ENCODE data around the gene IFIH1.

The IFIH1 gene

GRCh38 chr2:162318328-162319180, at the start of gene IFIH1:
TSS of gene IFIH1 (minus strand) at chr2:162318684. CDS start at chr2:162318307, 377 bp downstream.
- DNase-seq, result peak; percentile 76

GRCh38 chr2:162365392-162365791, 46.9 kb upstream of the IFIH1 start:
- no peak for DNase-seq

- DNase-seq, result no peak
Measured at GRCh38 chr2:162344617-162344950, 26.1 kb upstream of the IFIH1 start.

- DNase-seq, result peak; percentile 96
Measured at GRCh38 chr2:162343824-162344616, 25.5 kb upstream of the IFIH1 start, which contains the start of gene GCA. TSS of gene GCA (plus strand) at chr2:162344132. CDS start at chr2:162344249, 117 bp downstream.

- no peak for DNase-seq
Measured at GRCh38 chr2:162343492-162343823, 25.0 kb upstream of the IFIH1 start.

GRCh38 chr2:162342841-162343240, 24.4 kb upstream of the IFIH1 start:
- DNase-seq, result no peak

- no peak for DNase-seq
Measured at GRCh38 chr2:162342321-162342720, 23.8 kb upstream of the IFIH1 start.

GRCh38 chr2:162340822-162341221, 22.3 kb upstream of the IFIH1 start:
- DNase-seq, result no peak

- DNase-seq, result no peak
Measured at GRCh38 chr2:162337868-162338267, 19.4 kb upstream of the IFIH1 start.

GRCh38 chr2:162333968-162334367, 15.5 kb upstream of the IFIH1 start:
- no peak for DNase-seq

- no peak for DNase-seq
Measured at GRCh38 chr2:162330881-162331280, 12.4 kb upstream of the IFIH1 start.

- no peak for DNase-seq
Measured at GRCh38 chr2:162328424-162329157, 10.1 kb upstream of the IFIH1 start.

- no peak for DNase-seq
Measured at GRCh38 chr2:162327806-162328205, 9.3 kb upstream of the IFIH1 start.

- DNase-seq, result no peak
Measured at GRCh38 chr2:162327134-162327769, 8.8 kb upstream of the IFIH1 start.

- DNase-seq, result no peak
Measured at GRCh38 chr2:162324953-162325352, 6.5 kb upstream of the IFIH1 start.

GRCh38 chr2:162320864-162321517, 2.5 kb upstream of the IFIH1 start:
- DNase-seq, result no peak

GRCh38 chr2:162317861-162318327, 590 bp downstream of the IFIH1 start:
- DNase-seq, result no peak

- no peak for DNase-seq
Measured at GRCh38 chr2:162317058-162317742, 1.3 kb downstream of the IFIH1 start.

GRCh38 chr2:162316590-162316989, 1.9 kb downstream of the IFIH1 start:
- DNase-seq, result no peak

- no peak for DNase-seq
Measured at GRCh38 chr2:162315938-162316337, 2.5 kb downstream of the IFIH1 start.

GRCh38 chr2:162312853-162313252, 5.6 kb downstream of the IFIH1 start:
- DNase-seq, result no peak

Measured in left hindlimb (tissue), 1 donor.